ENCODE results near the gene MS4A6A. TPM values are rescaled to one million over a fixed set of nuclear protein-coding genes. Genes with fewer than 3 reads are reported as not detected.

Gene MS4A6A
- total and polyA plus RNA-seq, 9 of the 15 experiments (the other 6 are each of a cell fraction or from before 2014, with no cell fraction given) = 0.57 to 9.5 (median 4.2) TPM

DNA sequence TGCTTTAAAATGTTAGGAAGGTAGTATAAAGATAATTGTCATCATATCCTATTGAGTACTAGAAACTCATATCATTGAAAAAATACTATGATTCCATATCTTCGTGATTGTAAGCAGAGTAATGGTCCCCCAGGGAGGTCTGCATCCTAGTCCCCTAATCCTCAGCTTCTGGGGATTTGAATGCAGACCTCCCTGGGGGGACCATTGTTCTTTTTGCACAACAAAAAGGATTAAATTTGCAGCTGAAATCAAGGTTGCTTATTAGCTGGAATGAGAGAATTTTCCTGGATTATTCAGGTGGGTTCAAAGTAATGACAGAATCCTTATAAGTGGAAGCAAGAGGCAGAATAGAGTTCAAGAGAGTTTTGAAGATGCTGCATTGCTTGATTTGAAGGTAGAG, 26.1 kb upstream of the MS4A6A start:
- Histone ChIP-seq H3K9me3 (replicated peaks; ENCODE audit: control insufficient read depth, insufficient read depth, low read depth, low read length) (no peaks in the 10 kb centered on the region), H3K4me3 (no peak overlapping the region), H4K20me1 (replicated peaks; ENCODE audit: control insufficient read depth, insufficient read depth, low read length) (no peaks in the 10 kb centered on the region), H3K79me2 (ENCODE audit: control insufficient read depth, insufficient read depth, low read length) (no peaks in the 10 kb centered on the region), H2AFZ (ENCODE audit: low read depth, low read length) (no peak overlapping the region), H3K4me1 (replicated peaks in 1 of 2; ENCODE audit: control insufficient read depth in 2 of 2, insufficient read depth in 2 of 2, low read length in 2 of 2) (no peaks in the 10 kb centered on the region), H3K9ac (ENCODE audit: insufficient read depth in 1 of 2, low read depth in 2 of 2, low read length in 2 of 2) (no peak overlapping the region), H3K9me1 (ENCODE audit: control insufficient read depth, insufficient read depth, low read length) (no peaks in the 10 kb centered on the region), H3K36me3 (ENCODE audit: control insufficient read depth, insufficient read depth, low read length) (no peaks in the 10 kb centered on the region), H3K4me2 (ENCODE audit: insufficient read depth, low read length) (no peak overlapping the region), H3K27ac (ENCODE audit: extremely low read depth, low read depth, low read length) (no peak overlapping the region), H3K27me3 (ENCODE audit: control insufficient read depth in 2 of 2, insufficient read depth in 2 of 2, low read length in 2 of 2) (no peaks in the 10 kb centered on the region)
- intact Hi-C loops (cut with micrococcal nuclease) = no loop called here
- no peak for FAIRE-seq
- WGBS (ENCODE audit: insufficient coverage, low coverage, missing lambda C conversion rate) = 33% methylated on average over 1 of the region's 1 CpG
- ATAC-seq = no peak
- BruUV-seq (replicated peaks) = no TSS peak
- no peak for DNase-seq (ENCODE audit: extremely low read depth in 1 of 4, low spot score in 3 of 4)
- POLR2A ChIA-PET = no interaction called here
- in situ Hi-C loops (cut with MboI) = no loop called here
- CTCF ChIA-PET (ENCODE audit: low intra/inter-chr PET ratio) = no interaction called here
- TF ChIP-seq, protein P1, sequence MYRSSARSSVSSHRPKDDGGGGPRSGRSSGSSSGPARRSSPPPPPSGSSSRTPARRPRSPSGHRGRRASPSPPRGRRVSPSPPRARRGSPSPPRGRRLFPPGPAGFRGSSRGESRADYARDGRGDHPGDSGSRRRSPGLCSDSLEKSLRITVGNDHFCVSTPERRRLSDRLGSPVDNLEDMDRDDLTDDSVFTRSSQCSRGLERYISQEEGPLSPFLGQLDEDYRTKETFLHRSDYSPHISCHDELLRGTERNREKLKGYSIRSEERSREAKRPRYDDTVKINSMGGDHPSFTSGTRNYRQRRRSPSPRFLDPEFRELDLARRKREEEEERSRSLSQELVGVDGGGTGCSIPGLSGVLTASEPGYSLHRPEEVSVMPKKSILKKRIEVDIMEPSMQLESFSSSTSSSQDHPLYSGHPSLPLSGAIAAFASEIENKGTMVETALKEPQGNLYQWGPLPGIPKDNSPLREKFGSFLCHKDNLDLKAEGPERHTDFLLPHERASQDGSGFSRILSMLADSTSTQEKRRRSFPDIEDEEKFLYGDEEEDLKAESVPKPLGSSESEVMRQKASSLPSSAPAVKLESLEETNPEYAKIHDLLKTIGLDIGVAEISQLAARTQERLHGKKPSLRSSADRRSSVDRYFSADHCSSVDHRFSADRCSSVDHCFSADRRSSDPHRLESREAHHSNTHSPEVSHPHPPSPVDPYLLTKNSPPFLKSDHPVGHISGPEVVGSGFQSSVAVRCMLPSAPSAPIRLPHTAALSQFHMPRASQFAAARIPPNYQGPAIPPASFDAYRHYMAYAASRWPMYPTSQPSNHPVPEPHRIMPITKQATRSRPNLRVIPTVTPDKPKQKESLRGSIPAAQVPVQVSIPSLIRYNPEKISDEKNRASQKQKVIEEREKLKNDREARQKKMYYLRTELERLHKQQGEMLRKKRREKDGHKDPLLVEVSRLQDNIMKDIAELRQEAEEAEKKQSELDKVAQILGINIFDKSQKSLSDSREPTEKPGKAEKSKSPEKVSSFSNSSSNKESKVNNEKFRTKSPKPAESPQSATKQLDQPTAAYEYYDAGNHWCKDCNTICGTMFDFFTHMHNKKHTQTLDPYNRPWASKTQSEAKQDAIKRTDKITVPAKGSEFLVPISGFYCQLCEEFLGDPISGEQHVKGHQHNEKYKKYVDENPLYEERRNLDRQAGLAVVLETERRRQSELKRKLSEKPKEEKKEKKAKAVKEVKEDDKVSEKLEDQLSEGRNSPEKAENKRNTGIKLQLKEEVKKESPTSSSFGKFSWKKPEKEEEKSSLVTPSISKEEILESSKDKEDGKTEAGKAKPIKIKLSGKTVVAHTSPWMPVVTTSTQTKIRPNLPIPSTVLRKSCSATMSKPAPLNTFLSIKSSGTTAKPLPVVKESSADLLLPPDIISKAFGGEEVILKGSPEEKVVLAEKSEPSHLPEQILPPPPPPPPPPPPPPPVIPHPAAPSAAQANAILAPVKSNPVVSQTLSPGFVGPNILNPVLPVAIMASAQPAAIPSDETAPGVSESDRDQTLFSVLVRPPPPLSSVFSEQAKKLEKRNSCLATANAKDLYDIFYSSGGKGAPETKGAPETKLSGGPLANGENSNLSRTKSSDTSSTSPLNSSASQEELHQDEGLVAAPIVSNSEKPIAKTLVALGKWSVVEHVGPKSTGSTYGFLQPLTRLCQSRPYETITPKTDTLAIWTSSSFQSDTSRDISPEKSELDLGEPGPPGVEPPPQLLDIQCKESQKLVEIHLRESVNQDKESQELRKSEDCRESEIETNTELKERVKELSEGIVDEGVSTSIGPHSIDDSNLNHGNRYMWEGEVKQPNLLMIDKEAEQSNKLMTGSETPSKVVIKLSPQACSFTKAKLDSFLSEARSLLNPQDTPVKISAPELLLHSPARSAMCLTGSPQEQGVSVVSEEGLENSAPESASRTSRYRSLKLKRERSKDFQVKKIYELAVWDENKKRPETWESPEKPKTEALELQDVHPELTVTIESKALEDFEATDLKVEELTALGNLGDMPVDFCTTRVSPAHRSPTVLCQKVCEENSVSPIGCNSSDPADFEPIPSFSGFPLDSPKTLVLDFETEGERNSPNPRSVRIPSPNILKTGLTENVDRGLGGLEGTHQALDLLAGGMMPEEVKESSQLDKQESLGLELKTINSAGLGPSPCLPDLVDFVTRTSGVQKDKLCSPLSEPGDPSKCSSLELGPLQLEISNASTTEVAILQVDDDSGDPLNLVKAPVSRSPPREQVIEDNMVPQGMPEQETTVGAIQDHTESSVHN (IDR thresholded peaks at IDR 0.05; ENCODE audit: borderline replicate concordance in 1 of 2, low read depth in 1 of 2) = no peak
- no peak for TF ChIP-seq ZEB2 (IDR thresholded peaks at IDR 0.05)
- TF ChIP-seq, protein P2, sequence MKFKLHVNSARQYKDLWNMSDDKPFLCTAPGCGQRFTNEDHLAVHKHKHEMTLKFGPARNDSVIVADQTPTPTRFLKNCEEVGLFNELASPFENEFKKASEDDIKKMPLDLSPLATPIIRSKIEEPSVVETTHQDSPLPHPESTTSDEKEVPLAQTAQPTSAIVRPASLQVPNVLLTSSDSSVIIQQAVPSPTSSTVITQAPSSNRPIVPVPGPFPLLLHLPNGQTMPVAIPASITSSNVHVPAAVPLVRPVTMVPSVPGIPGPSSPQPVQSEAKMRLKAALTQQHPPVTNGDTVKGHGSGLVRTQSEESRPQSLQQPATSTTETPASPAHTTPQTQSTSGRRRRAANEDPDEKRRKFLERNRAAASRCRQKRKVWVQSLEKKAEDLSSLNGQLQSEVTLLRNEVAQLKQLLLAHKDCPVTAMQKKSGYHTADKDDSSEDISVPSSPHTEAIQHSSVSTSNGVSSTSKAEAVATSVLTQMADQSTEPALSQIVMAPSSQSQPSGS (CRISPR knock-in tag; IDR thresholded peaks at IDR 0.05) = no peak
- no peak for TF ChIP-seq ZNF644 (tag; IDR thresholded peaks at IDR 0.05; ENCODE audit: low read depth)
- TF ChIP-seq HDAC6 (IDR thresholded peaks at IDR 0.05; ENCODE audit: low read depth, low read length) = no peak
- TF ChIP-seq, protein P3, sequence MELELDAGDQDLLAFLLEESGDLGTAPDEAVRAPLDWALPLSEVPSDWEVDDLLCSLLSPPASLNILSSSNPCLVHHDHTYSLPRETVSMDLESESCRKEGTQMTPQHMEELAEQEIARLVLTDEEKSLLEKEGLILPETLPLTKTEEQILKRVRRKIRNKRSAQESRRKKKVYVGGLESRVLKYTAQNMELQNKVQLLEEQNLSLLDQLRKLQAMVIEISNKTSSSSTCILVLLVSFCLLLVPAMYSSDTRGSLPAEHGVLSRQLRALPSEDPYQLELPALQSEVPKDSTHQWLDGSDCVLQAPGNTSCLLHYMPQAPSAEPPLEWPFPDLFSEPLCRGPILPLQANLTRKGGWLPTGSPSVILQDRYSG (tag; conservative IDR thresholded peaks at IDR 0.05; ENCODE audit: low read depth) = no peak
- TF ChIP-seq SMARCE1 (IDR thresholded peaks at IDR 0.05) = no peak
- no peak for TF ChIP-seq PHF21A (IDR thresholded peaks at IDR 0.05; ENCODE audit: borderline replicate concordance, low read depth)
- TF ChIP-seq, protein P4, sequence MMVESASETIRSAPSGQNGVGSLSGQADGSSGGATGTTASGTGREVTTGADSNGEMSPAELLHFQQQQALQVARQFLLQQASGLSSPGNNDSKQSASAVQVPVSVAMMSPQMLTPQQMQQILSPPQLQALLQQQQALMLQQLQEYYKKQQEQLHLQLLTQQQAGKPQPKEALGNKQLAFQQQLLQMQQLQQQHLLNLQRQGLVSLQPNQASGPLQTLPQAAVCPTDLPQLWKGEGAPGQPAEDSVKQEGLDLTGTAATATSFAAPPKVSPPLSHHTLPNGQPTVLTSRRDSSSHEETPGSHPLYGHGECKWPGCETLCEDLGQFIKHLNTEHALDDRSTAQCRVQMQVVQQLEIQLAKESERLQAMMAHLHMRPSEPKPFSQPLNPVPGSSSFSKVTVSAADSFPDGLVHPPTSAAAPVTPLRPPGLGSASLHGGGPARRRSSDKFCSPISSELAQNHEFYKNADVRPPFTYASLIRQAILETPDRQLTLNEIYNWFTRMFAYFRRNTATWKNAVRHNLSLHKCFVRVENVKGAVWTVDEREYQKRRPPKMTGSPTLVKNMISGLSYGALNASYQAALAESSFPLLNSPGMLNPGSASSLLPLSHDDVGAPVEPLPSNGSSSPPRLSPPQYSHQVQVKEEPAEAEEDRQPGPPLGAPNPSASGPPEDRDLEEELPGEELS (CRISPR knock-in tag; IDR thresholded peaks at IDR 0.05; ENCODE audit: borderline replicate concordance) = no peak
- TF ChIP-seq BRF1 (IDR thresholded peaks at IDR 0.05; ENCODE audit: borderline replicate concordance, extremely low read depth, insufficient read length) = no peak

All from K562 (cell line).